Stimulated activated CD4-positive, alpha-beta T cell treated with anti-CD3 and anti-CD28 coated beads, TNF-alpha, amount 100 ng/mL, for 1 hour (primary cell): ENCODE measurements around the gene ZNF511.
"Not testable (repeated sequence)": the region's sequence is repeated elsewhere in the genome, so short reads cannot be mapped to it uniquely, and the experiment has no call there.

ENCODE experiments used
- DNase-seq, 3 donors: peaks; one replicate each; pipeline ENCODE4 v3.0.0-alpha.2; 2020; ENCODE audit warnings: low read depth in 3 of 3, low spot score in 1 of 3

ZNF511 gene

GRCh38 chr10:133313192-133313591 is 4.5 kb downstream of the ZNF511 start:
- no peak for DNase-seq

- DNase-seq: no peak
Observed at GRCh38 chr10:133314911-133315310, 6.2 kb downstream of the ZNF511 start.

- no peak for DNase-seq
Observed at GRCh38 chr10:133315847-133316246, 7.1 kb downstream of the ZNF511 start.

GRCh38 chr10:133316266-133316665 is 7.6 kb downstream of the ZNF511 start:
- no peak for DNase-seq

GRCh38 chr10:133316732-133317131 is 8.0 kb downstream of the ZNF511 start:
- no peak for DNase-seq

GRCh38 chr10:133318494-133319127 is 9.9 kb downstream of the ZNF511 start:
- DNase-seq: peak; percentile 35 to 59 (median 47)

GRCh38 chr10:133320852-133321422 is 12.2 kb downstream of the ZNF511 start:
- not testable (repeated sequence) for DNase-seq

GRCh38 chr10:133322064-133322709 is 13.5 kb downstream of the ZNF511 start:
- DNase-seq: not testable (repeated sequence)

GRCh38 chr10:133324198-133324792 is 15.6 kb downstream of the ZNF511 start:
- peak in 1 of 3 donors; percentile 35 for DNase-seq

- no peak for DNase-seq
Observed at GRCh38 chr10:133324857-133325260, 16.1 kb downstream of the ZNF511 start.

- DNase-seq: no peak
Observed at GRCh38 chr10:133325440-133326222, 16.9 kb downstream of the ZNF511 start.

GRCh38 chr10:133326223-133326551 is 17.5 kb downstream of the ZNF511 start:
- no peak for DNase-seq

- DNase-seq: no peak
Observed at GRCh38 chr10:133326745-133327650, 18.3 kb downstream of the ZNF511 start.

GRCh38 chr10:133327651-133328357 is 19.1 kb downstream of the ZNF511 start:
- no peak for DNase-seq

- no peak for DNase-seq
Observed at GRCh38 chr10:133328358-133329343, 19.9 kb downstream of the ZNF511 start.

GRCh38 chr10:133329491-133330202 is 20.9 kb downstream of the ZNF511 start:
- peak; percentile 58 to 87 (median 80) for DNase-seq

GRCh38 chr10:133332936-133333699 is 24.4 kb downstream of the ZNF511 start:
- no peak for DNase-seq
